ENCODE data around the gene ITFG1.

Gene ITFG1

GRCh38 chr16:47250983-47251382 lies 209.9 kb downstream of the ITFG1 start:
- no peaks in the 10 kb centered on the region for H3K4me1 ChIP-seq (ENCODE audit: control insufficient read depth, insufficient read depth, low read length)
- no peak overlapping the region for H3K4me3 ChIP-seq (ENCODE audit: low read depth, low read length)
- H3K36me3 ChIP-seq (ENCODE audit: control insufficient read depth in 2 of 2, insufficient read depth in 1 of 2, low read length in 2 of 2) = no peaks in the 10 kb centered on the region
- H3K9me3 ChIP-seq (ENCODE audit: control insufficient read depth, insufficient read depth, low read depth, low read length) = no peaks in the 10 kb centered on the region
- no peak for TF ChIP-seq GLIS2 (tag by site-specific recombination; IDR thresholded peaks at IDR 0.05)
- no peak for TF ChIP-seq ZNF488 (tag by site-specific recombination; IDR thresholded peaks at IDR 0.05)
- no peak for TF ChIP-seq ZBTB10 (tag by site-specific recombination; IDR thresholded peaks at IDR 0.05)
- TF ChIP-seq ZNF37A (tag by site-specific recombination; IDR thresholded peaks at IDR 0.05) = no peak
- no peak for TF ChIP-seq ZSCAN23 (tag by site-specific recombination; IDR thresholded peaks at IDR 0.05)
- TF ChIP-seq ZNF580 (tag by site-specific recombination; IDR thresholded peaks at IDR 0.05) = no peak
- TF ChIP-seq ZNF354C (tag by site-specific recombination; IDR thresholded peaks at IDR 0.05; ENCODE audit: borderline replicate concordance, low read depth) = no peak
- TF ChIP-seq KLF16 (tag by site-specific recombination; IDR thresholded peaks at IDR 0.05) = no peak
- no peak for TF ChIP-seq ZNF558 (tag by site-specific recombination; IDR thresholded peaks at IDR 0.05)
- no peak for TF ChIP-seq ZNF658 (tag by site-specific recombination; IDR thresholded peaks at IDR 0.05)
- no peak overlapping the region for H3K27ac ChIP-seq (ENCODE audit: extremely low read depth, low read depth, low read length)
- CTCF ChIA-PET = no interaction called here
- POLR2A ChIA-PET = no interaction called here

- no peaks in the 10 kb centered on the region for H3K4me1 ChIP-seq (ENCODE audit: control insufficient read depth, insufficient read depth, low read length)
- H3K27ac ChIP-seq (ENCODE audit: extremely low read depth, low read depth, low read length) = no peak overlapping the region
- no peak overlapping the region for H3K4me3 ChIP-seq (ENCODE audit: low read depth, low read length)
- CTCF ChIA-PET = interaction anchor here (0.9 kb wide), 1 partner anchor 9 kb away, joined by 5 read pairs; no protein-coding TSS in a partner anchor
- POLR2A ChIA-PET = no interaction called here
- H3K9me3 ChIP-seq (ENCODE audit: control insufficient read depth, insufficient read depth, low read depth, low read length) = no peaks in the 10 kb centered on the region
- H3K36me3 ChIP-seq (ENCODE audit: control insufficient read depth in 2 of 2, insufficient read depth in 1 of 2, low read length in 2 of 2) = no peaks in the 10 kb centered on the region
- TF ChIP-seq ZNF211 (tag by site-specific recombination; IDR thresholded peaks at IDR 0.05; ENCODE audit: low read depth) (no peak), ZNF394 (tag by site-specific recombination; IDR thresholded peaks at IDR 0.05; ENCODE audit: borderline replicate concordance) (no peak), ZNF433 (tag by site-specific recombination; IDR thresholded peaks at IDR 0.05; ENCODE audit: low read depth) (no peak), ZNF692 (tag by site-specific recombination; IDR thresholded peaks at IDR 0.05) (no peak), ZNF488 (tag by site-specific recombination; IDR thresholded peaks at IDR 0.05) (no peak), ZSCAN16 (tag by site-specific recombination; IDR thresholded peaks at IDR 0.05) (no peak), ZNF76 (tag by site-specific recombination; IDR thresholded peaks at IDR 0.05; ENCODE audit: borderline replicate concordance, low read depth) (no peak), ZNF521 (tag by site-specific recombination; IDR thresholded peaks at IDR 0.05) (no peak), ZNF629 (tag by site-specific recombination; IDR thresholded peaks at IDR 0.05) (no peak), ZNF473 (tag by site-specific recombination; IDR thresholded peaks at IDR 0.05) (no peak), ZNF501 (tag by site-specific recombination; IDR thresholded peaks at IDR 0.05) (no peak)
Measured at GRCh38 chr16:47247690-47248089, 213.2 kb downstream of the ITFG1 start.

Measured in HEK293 (cell line).